Upper lobe of left lung (tissue), 4 donors: ENCODE results near the gene GRIK3.

Experiments used
- POLR2A ChIP-seq, 4 donors: fragments of 450-650 bp; IDR thresholded peaks; one replicate each; pipeline ENCODE4 v1.5.1; 2016 to 2017; ENCODE audit warnings: antibody characterized with exemption in 4 of 4, mild to moderate bottlenecking in 2 of 4
- TF ChIP-seq, protein P1 (sequence below), 6 experiments: fragments of 450-650 bp in 4 of 6; fragments of 200-600 bp in 2 of 6; sonication (generic) in 2 of 6; IDR thresholded peaks; one replicate each; pipeline ENCODE4 v1.5.1; 2016 to 2019; ENCODE audit warnings: antibody characterized with exemption in 6 of 6

DNA sequence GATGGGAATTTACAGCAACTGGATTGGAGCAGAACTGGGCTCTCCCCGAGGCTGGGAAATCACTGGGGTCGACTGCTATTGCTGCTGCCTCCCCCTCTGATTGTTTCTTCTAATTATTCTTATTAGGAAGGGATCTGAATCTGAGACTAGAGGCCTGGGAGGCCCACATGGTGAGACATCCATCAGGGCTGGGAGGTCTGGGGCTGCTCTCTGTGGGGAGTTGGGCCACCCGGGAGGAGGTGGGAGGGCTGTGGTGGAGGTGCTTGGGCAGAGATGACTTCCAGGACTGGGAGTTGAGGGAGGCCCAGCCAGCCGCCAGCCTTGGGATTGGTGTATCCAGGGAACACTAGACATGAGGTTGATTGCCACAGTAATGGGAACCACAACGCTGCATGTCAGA is 247.9 kb downstream of the GRIK3 start:
- TF ChIP-seq, protein P1, sequence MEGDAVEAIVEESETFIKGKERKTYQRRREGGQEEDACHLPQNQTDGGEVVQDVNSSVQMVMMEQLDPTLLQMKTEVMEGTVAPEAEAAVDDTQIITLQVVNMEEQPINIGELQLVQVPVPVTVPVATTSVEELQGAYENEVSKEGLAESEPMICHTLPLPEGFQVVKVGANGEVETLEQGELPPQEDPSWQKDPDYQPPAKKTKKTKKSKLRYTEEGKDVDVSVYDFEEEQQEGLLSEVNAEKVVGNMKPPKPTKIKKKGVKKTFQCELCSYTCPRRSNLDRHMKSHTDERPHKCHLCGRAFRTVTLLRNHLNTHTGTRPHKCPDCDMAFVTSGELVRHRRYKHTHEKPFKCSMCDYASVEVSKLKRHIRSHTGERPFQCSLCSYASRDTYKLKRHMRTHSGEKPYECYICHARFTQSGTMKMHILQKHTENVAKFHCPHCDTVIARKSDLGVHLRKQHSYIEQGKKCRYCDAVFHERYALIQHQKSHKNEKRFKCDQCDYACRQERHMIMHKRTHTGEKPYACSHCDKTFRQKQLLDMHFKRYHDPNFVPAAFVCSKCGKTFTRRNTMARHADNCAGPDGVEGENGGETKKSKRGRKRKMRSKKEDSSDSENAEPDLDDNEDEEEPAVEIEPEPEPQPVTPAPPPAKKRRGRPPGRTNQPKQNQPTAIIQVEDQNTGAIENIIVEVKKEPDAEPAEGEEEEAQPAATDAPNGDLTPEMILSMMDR (IDR thresholded peaks at IDR 0.05) = no peak
- TF ChIP-seq POLR2A (IDR thresholded peaks at IDR 0.05) = no peak
